Astrocyte of the spinal cord (primary cell): ENCODE results near the gene IGF2.

Experiments
- DNase-seq: peaks from one replicate; pipeline ENCODE4 v3.0.0; 2011; ENCODE audit warnings: low read depth, low spot score
- H3K4me3 ChIP-seq: 2 replicates; pipeline ENCODE4 v1.5.1; 2011; ENCODE audit warnings: low read depth, mild to moderate bottlenecking, low read length, moderate library complexity
- CTCF ChIP-seq: IDR thresholded peaks from 2 replicates; pipeline ENCODE4 v1.5.1; 2012; ENCODE audit warnings: low read depth, mild to moderate bottlenecking, low read length, inconsistent platforms
- in situ Hi-C: cut with HindIII; loops from 2 replicates; pipeline ENCODE4 v1.10.0; 2017; ENCODE audit warnings: low sequenced_read_pairs

The IGF2 gene

DNA sequence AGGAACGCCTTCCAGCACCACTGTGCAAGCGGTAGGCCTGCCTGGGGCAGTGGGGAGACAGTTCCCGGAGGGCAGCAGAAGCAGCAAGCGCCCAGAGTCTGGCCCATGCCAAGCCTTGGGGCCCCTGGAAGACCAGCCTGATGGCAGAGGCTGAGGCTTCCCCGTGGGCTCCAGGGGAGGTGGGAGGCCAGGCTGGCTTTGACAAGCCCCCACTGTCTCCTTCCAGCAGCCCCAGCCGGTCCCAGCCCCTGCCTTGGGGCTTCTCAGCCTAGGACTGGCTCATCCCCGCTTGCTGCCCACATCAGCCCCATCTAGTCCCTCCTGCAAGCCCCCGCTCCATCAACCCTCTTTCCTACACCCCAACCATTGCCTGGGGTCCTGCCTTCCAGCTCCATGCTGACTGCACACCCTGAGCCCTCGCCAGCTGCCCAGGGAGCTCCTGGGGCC is 46.7 kb downstream of the IGF2 start:
- DNase-seq: no peak
- H3K4me3 ChIP-seq: no peak overlapping the region
- no peak for TF ChIP-seq CTCF
- in situ Hi-C loops: no loop called here

DNA sequence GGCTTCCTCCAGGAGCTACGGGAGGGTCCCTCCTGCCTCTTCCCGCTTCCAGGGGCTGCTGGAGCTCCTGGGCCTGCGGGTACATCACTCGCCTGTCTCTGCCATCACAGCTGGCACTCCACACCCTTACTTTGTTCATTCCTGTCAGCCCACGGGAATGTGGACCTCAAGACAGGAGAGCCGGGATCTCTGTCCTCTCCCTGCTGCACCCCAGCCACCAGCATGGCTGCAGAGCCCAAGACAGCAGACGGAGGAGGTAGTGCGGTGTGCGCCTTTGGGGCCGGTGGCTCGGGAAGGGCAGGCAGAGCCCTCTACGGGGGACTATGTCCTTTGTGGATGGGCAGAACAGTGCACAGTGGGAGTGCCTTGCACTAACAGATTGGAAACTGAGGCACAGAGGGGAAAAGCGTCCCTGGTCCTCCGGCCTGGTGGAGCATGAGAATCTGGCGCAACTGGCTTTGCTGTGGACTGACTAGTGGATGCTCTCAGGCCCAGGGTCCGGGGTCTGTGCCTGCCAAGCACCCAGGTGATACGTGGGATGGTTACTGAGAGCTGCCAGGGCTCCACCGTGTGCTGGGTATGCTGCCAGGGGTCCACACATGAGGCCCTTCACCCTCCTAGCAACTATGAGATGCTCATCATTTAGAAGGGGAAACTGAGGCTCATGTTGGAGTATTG is 47.3 kb downstream of the IGF2 start:
- TF ChIP-seq CTCF: no peak
- in situ Hi-C loops: no loop called here
- no peak for DNase-seq
- no peak overlapping the region for H3K4me3 ChIP-seq

- in situ Hi-C loops: no loop called here
- TF ChIP-seq CTCF: no peak
- DNase-seq: no peak
- no peak overlapping the region for H3K4me3 ChIP-seq
Measured at GRCh38 chr11:2091112-2091746, 48.0 kb downstream of the IGF2 start.

DNA sequence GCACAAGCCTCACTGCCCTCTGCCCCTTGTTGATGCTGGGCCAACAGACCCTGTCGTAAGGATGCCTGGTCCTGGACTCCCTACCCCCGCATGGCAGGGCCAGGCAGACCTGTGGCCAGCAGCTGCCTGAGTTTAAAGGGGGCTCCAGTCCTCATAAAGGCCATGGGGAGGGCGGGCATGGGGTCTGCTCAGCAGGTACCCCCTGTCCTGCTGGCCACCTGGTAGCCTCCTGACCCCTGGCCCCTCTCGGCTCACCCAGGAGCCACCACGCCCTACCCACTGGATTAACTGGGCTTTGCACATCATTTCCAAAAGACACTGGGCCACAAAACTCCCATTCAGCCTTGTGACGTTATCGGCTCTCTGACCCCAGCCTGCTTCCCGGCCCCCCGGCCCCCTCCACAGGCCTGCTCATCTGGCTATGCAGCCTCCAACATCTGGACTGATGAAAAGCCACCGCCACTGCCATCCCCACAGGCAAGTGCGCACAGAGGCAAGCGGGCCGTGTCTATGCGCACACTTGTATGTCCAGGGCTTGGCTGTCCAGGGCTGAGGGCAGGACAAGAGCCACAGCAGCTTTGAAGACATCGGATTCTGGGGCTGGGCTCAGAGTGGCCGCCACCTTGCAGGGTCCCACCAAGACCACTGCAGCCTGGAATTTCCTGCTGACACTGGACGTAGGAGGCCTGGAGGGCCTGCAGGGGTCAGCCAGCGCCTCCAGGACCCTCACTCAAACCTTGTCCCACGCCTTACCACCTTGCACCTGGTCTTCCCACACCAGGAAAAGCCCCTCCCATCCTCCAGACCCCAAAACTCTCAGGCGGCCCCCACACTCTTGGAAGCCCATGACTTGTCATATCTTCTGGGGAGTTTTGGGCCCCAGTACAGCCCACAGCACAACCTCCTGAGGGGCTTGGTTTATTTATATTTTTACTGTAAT is 48.7 kb downstream of the IGF2 start:
- in situ Hi-C loops: no loop called here
- TF ChIP-seq CTCF: no peak
- H3K4me3 ChIP-seq: no peak overlapping the region
- DNase-seq: no peak

GRCh38 chr11:2089536-2090165 is 49.5 kb downstream of the IGF2 start:
- in situ Hi-C loops: no loop called here
- no peak for TF ChIP-seq CTCF

More at GRCh38 chr11:2089536-2090165, 49.5 kb downstream of the IGF2 start:
- peak; percentile 35 for DNase-seq
- H3K4me3 ChIP-seq: no peak overlapping the region
